Immature natural killer cell (primary cell): ENCODE measurements around the gene NGEF. TPM values are rescaled to one million over a fixed set of nuclear protein-coding genes. Genes with fewer than 3 reads are reported as not detected.
"Not testable (repeated sequence)": the region's sequence is repeated elsewhere in the genome, so short reads cannot be mapped to it uniquely, and the experiment has no call there.

Experiments used
- DNase-seq, 3 donors: peaks; one replicate each; pipeline ENCODE4 v3.0.0; 2022; ENCODE audit warnings: mixed read lengths in 1 of 3
- H3K27ac Mint-ChIP-seq, 6 donors: one replicate each; pipeline ENCODE4 v1.8.0; 2020; ENCODE audit warnings: mixed read lengths in 6 of 6, mild to moderate bottlenecking in 5 of 6, inconsistent platforms in 4 of 6, moderate library complexity in 3 of 6
- H3K27me3 Mint-ChIP-seq, 3 donors: one replicate each; pipeline ENCODE4 v1.8.0; 2020 to 2021; ENCODE audit warnings: low read depth in 3 of 3, mild to moderate bottlenecking in 3 of 3, mixed read lengths in 3 of 3, moderate library complexity in 3 of 3, inconsistent platforms in 1 of 3
- H3K36me3 Mint-ChIP-seq, 3 donors: one replicate each; pipeline ENCODE4 v1.8.0; 2020; ENCODE audit warnings: mixed read lengths in 3 of 3, inconsistent platforms in 2 of 3, mild to moderate bottlenecking in 2 of 3
- H3K4me1 Mint-ChIP-seq, 2 donors: one replicate each; pipeline ENCODE4 v1.8.0; 2020; ENCODE audit warnings: inconsistent platforms in 2 of 2, mild to moderate bottlenecking in 2 of 2, mixed read lengths in 2 of 2, moderate library complexity in 1 of 2
- H3K4me3 Mint-ChIP-seq, 5 donors: one replicate each; pipeline ENCODE4 v1.8.0; 2020; ENCODE audit warnings: mild to moderate bottlenecking in 5 of 5, mixed read lengths in 5 of 5, inconsistent platforms in 3 of 5, moderate library complexity in 3 of 5
- H3K9me3 Mint-ChIP-seq, 6 donors: one replicate each; pipeline ENCODE4 v1.8.0; 2020; ENCODE audit warnings: mild to moderate bottlenecking in 6 of 6, mixed read lengths in 6 of 6, inconsistent platforms in 4 of 6, moderate library complexity in 3 of 6
- polyA plus RNA-seq, 3 donors: library from polyadenylated mRNA; unstranded; fragments of 300-500 nt; fragmentation: Illumina TruSeq; gene quantifications; one replicate each; pipeline ENCODE4 v1.2.3, GENCODE V29; 2021

Gene NGEF
- polyA plus RNA-seq, 3 donors from 2014 or later, result not detected

DNA sequence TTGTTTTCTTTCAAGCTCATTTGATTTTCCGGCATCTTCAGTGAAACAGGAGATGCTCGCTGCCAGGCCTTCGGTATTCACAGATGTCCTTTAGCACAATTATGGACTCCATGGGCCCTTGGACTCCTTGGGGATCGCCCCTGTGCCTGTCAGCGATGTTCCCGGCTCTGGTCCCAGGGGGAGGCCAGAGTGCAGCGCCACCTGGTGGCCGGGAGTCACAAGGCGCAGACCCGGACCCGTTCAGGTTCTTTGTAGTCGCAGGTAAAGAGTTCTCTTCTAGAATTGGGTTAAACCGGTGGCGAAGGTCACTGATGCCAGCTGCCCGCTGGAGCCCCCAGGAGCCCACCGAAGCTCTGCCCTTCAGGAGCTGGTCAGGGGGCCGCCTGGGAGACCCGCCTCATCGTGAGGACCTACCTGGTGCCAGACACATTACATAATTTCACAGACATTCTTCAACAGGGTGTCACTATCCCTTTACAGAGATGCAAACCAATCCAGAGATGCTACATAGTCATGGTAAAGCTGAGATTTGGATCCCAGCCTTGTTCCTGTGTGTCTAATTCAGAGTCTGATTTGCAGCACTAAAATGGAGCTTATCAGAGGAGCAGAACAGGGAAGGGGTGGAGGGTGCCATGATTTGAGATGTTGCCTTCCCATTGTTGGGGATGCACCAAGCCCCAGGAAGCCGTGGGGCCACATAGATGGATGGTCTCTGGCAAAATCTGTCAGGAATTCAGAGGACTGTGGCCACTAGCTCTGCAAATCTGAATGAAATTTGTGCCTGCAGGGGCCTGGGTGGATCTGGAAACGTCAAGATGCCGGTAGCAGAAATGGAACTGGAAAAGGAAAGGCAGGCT is 41.1 kb upstream of the NGEF start:
- Mint-ChIP-seq H3K36me3 (no peaks in the 10 kb centered on the region), H3K27me3 (peaks cover 6 to 11% (median 6%) of the 10 kb centered on the region in 3 donors), H3K27ac (peak overlapping the region in 2 of 6 donors; percentile 36 to 71), H3K4me3 (peak overlapping the region in 2 of 5 donors; percentile 11 to 35), H3K4me1 (peaks cover 34 to 39% of the 10 kb centered on the region in 2 donors), H3K9me3 (no peaks in the 10 kb centered on the region)
- peak; percentile 59 to 66 (median 63) for DNase-seq

DNA sequence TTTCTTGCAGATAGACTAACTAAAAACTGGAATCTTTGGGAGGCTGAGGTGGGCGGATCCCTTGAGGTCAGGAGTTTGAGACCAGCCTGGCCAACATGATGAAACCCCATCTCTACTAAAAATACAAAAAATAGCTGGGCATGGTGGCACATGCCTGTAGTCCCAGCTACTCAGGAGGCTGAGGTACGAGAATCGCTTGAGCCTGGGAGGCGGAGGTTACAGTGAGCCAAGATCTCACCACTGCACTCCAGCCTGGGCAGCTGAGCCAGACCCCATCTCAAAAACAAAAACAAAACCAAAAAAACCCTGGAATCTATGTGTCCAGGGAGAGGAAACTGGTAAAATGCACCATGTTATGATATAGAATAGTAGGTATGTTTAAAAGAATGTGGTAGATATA is 39.5 kb upstream of the NGEF start:
- not testable (repeated sequence) for H3K4me3 Mint-ChIP-seq, H3K27ac Mint-ChIP-seq, H3K9me3 Mint-ChIP-seq, DNase-seq, H3K36me3 Mint-ChIP-seq
- peaks cover 10 to 12% (median 11%) of the 10 kb centered on the region in 3 donors for H3K27me3 Mint-ChIP-seq
- H3K4me1 Mint-ChIP-seq, result peaks cover 34 to 37% of the 10 kb centered on the region in 2 donors

DNA sequence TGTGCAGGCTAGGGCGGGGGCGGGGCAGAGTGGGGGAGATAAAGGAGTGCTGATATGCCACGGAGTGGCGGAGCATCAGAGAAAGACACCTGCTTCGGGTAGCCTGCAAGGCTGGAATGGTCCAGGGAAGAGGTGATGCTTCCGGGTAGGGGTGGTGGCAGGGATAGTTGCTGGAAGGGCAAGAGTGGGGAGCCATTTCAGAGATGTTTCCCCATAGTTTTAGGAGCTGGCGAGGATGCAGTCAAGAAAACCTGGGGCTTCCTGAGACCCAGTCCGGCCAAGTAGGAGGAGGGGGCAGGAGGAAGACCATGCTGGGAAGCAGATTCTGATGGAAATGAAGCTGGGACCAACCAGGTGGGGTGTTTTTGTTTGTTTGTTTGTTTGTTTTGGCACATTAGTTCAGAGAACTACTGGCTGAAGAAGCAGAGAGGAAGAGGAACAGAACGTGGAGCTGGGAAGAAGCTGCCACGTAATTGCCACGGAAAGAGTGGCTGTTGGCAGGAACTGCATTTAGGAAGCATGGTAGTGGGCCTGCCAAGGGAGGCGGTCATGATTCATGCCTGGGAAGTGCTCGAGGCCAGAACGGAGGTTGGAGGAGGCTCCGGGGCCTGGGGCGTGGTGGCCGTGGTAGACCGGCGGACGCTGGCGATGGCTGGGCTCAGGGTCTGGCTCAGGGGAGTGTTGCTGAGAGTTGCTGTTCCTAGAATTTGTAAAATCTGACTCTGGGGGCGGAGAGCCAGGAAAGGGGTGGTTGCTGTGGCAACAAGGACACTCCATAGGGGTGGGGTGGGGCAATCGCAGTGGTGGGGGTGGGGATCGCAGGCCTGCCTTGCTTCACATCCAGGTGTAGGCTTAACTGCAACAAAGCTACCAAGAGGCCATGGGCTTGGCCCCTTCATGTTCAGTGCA is 38.4 kb upstream of the NGEF start:
- Mint-ChIP-seq H3K36me3 (no peaks in the 10 kb centered on the region), H3K27ac (no peak overlapping the region), H3K9me3 (no peaks in the 10 kb centered on the region), H3K4me3 (no peak overlapping the region), H3K27me3 (peaks cover 10 to 12% (median 11%) of the 10 kb centered on the region in 3 donors), H3K4me1 (peaks cover 35 to 37% of the 10 kb centered on the region in 2 donors)
- DNase-seq, result no peak

DNA sequence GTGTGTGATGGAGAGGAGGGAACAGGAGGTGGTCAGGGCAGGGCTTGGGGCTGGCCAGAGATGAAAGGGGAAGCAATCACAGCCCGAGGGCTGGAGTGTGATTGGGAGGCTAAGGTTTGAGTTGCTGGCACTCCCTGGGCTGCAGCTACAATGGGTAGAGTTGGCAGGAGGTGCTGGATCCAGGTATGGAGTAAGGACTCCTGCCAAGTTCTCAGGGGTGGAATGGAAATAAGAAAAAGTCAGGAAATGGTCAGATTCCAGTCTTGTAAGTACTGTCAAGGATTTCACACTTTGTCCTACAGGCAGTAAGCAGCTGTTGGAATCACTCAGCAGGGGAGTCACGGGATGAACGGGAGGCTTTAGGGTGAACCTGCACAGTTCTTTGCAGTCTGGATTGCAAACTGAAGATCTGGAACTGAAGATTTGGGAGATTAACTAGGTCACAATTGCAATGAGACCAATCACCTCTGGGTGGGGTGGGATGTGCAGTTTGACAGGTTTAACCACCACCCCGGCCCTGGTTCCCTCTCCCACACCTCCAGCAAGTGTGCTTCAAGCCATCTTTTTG is 36.2 kb upstream of the NGEF start:
- peak; percentile 36 to 56 (median 44) for DNase-seq
- Mint-ChIP-seq H3K27ac (peak overlapping the region; percentile 2 to 74 (median 60)), H3K27me3 (peaks cover 4 to 10% (median 7%) of the 10 kb centered on the region in 3 donors), H3K4me1 (peaks cover 31 to 33% of the 10 kb centered on the region in 2 donors), H3K4me3 (peak overlapping the region; percentile 2 to 69 (median 45)), H3K36me3 (no peaks in the 10 kb centered on the region), H3K9me3 (no peaks in the 10 kb centered on the region)

DNA sequence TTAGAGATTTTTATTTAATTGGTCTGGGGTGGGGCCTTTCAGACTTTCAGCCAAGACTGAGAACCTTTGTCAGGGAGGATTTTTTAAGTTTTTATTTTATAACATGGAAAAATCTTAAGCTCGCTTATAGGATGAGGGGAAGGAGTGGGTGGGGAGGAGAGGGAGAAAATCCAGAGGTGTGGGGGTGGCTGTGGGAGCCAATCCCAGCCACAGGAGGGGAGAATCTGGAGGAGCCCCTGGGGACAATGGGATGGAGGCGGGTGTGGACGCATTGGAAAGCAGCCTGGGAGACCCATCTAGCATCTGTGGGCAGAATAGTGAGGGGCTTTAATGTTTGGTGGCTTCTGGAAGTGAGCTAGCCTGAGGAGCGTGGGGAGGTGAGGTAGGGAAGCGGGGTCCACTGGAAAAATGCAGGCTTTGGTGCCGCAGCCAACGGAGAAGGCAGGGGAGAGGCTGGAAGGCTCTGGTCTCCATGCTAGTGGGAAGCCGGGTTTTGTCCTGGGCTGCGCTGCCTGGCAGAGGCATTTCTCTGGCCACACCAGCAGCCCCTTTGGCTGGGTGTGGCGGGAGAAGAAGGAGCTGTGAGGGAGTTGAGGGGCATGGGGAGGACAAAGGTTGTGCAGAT is 35.6 kb upstream of the NGEF start:
- Mint-ChIP-seq H3K9me3 (no peaks in the 10 kb centered on the region), H3K27me3 (peaks cover 2 to 8% (median 7%) of the 10 kb centered on the region in 3 donors), H3K27ac (peak overlapping the region in 4 of 6 donors; percentile 13 to 74 (median 60)), H3K36me3 (no peaks in the 10 kb centered on the region), H3K4me3 (peak overlapping the region in 3 of 5 donors; percentile 45 to 69 (median 50)), H3K4me1 (peaks cover 25 to 27% of the 10 kb centered on the region in 2 donors)
- DNase-seq, result no peak

DNA sequence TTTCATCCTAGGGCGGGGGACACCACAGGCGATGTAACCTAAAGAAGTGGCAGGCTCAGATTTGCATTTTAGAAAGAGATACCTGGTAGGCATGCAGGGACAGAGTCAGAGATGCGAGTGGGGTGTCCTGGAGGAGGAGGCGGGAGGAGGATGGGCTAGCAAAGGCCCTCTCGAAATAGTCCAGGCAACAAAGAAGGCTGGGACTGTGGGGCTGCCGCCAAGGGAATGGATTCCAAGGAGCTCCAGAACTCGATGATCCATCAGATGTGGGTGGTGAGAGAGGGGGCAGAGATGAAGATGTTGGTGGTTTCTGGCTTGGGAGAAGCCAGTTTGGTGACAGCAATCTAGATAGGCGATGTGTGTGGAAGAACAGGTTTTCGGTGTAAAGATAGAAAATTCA is 34.6 kb upstream of the NGEF start:
- H3K4me3 Mint-ChIP-seq, result no peak overlapping the region
- peak overlapping the region in 3 of 6 donors; percentile 27 to 55 (median 27) for H3K27ac Mint-ChIP-seq
- peaks cover 22 to 24% of the 10 kb centered on the region in 2 donors for H3K4me1 Mint-ChIP-seq
- H3K27me3 Mint-ChIP-seq, result peaks cover 1 to 8% (median 7%) of the 10 kb centered on the region in 3 donors
- no peaks in the 10 kb centered on the region for H3K36me3 Mint-ChIP-seq
- DNase-seq, result no peak
- H3K9me3 Mint-ChIP-seq, result no peaks in the 10 kb centered on the region

DNA sequence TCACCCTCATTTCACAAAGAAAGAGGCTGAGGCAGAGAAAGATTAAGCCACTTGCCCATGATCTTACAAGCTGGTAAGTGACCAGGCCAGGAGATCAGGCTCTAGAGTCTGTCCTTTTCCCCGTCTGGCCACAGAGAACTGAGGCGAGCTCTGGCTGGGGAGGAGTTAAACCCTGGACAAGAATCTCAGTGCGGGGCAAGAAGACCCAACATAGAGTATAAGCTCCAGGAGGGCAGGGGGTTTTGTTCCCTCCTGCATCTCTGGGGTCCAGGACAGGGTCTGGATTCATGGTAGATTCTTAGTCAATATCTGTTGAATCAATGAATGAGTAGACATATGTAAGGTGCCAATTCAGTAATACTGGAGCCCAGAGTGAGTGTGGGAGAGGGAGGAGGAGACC is 34.1 kb upstream of the NGEF start:
- H3K27me3 Mint-ChIP-seq, result peaks cover 1 to 8% (median 7%) of the 10 kb centered on the region in 3 donors
- H3K4me3 Mint-ChIP-seq, result no peak overlapping the region
- H3K27ac Mint-ChIP-seq, result peak overlapping the region in 2 of 6 donors; percentile 27
- no peaks in the 10 kb centered on the region for H3K36me3 Mint-ChIP-seq
- no peaks in the 10 kb centered on the region for H3K9me3 Mint-ChIP-seq
- peaks cover 20 to 24% of the 10 kb centered on the region in 2 donors for H3K4me1 Mint-ChIP-seq
- no peak for DNase-seq

DNA sequence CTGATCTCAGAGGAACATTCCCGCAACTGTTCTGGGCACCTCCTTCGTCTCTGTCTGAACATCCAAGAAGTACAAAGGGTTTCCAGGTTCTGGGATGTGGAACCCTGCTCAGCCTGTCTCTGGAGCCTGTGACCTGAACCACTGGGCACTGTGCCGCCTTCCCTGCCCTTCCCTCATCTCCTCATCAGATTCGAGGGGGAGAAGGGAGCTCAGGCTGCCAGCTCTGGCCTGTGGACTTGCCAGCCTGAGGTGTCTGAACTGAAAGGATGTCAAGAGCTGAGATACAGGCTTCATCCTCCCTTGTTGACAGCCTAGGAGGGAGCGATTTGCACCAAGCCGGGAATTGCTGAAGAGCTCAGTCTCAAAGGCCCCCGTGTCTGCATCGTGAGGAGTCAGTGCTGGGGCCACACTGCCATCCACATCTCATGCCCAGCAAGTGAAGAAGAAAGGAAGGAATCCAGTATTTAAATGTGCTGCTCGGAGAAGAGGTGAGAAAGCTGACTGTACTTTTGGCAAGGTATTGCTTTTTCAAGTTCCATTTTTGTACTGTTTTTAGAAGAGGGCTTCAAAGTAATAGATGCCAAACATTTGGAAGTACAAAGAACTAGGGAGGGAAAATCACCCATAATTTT is 32.0 kb upstream of the NGEF start:
- Mint-ChIP-seq H3K4me3 (no peak overlapping the region), H3K4me1 (peaks cover 17 to 24% of the 10 kb centered on the region in 2 donors), H3K27ac (no peak overlapping the region)

DNA sequence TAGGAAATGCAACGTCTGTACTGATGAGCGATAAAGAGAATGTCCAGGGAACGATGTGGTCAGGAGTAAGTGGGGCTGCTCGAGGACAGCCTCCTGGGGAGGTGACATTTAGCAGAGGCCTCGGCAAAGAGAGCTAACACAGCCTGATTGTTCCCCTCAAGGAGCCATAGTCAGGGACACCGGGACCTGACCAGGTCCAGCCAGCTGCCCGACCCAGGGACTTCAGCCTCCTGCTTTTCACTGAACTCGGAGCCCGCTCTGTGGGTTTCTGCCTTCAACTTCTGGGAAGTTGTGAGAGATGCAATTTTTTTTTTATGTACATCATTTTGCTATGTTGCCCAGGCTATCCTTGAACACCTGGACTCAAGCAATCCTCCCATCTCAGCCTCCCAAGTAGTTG is 29.5 kb upstream of the NGEF start:
- Mint-ChIP-seq H3K27me3 (peaks cover 0 to 2% (median 2%) of the 10 kb centered on the region in 3 donors), H3K4me3 (no peak overlapping the region), H3K4me1 (peaks cover 0 to 2% of the 10 kb centered on the region in 2 donors), H3K27ac (no peak overlapping the region), H3K36me3 (peaks cover 0 to 3% (median 0%) of the 10 kb centered on the region in 3 donors), H3K9me3 (no peaks in the 10 kb centered on the region)
- no peak for DNase-seq

More for the DNA sequence above, 32.0 kb upstream of the NGEF start:
- peaks cover 2 to 9% (median 7%) of the 10 kb centered on the region in 3 donors for H3K27me3 Mint-ChIP-seq
- no peak for DNase-seq
- H3K9me3 Mint-ChIP-seq, result no peaks in the 10 kb centered on the region
- no peaks in the 10 kb centered on the region for H3K36me3 Mint-ChIP-seq

DNA sequence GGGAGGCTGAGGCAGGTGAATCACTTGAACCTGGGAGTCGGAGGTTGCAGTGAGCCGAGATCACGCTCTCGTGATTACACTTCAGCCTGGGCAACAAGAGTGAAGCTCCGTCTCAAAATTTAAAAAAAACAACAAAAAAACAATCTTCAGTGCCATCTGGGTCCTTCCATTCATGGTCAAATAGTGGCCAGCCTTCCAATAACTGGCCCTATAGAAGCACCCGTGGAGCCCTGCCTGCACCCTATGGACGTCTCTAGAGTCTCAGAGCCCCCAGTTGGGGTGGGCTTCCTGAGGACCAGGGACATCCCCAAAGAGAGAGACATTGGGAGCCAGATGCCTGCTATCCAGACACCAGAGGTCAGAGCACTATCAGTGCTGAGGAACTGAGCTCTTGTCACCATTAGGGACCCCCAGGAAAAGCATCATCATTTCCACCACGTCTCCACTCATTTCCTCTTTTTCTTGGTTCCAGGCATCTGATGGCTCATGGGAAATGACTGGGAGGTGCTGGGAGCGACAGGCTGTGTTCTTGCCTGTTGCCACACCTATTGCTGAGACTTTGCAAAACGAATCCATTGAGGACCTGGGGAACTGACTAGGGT is 28.8 kb upstream of the NGEF start:
- no peaks in the 10 kb centered on the region for H3K9me3 Mint-ChIP-seq
- H3K4me3 Mint-ChIP-seq, result no peak overlapping the region
- H3K27me3 Mint-ChIP-seq, result peaks cover 0 to 2% (median 2%) of the 10 kb centered on the region in 3 donors
- no peak for DNase-seq
- H3K36me3 Mint-ChIP-seq, result peaks cover 0 to 3% (median 0%) of the 10 kb centered on the region in 3 donors
- no peak overlapping the region for H3K27ac Mint-ChIP-seq
- H3K4me1 Mint-ChIP-seq, result no peaks in the 10 kb centered on the region

DNA sequence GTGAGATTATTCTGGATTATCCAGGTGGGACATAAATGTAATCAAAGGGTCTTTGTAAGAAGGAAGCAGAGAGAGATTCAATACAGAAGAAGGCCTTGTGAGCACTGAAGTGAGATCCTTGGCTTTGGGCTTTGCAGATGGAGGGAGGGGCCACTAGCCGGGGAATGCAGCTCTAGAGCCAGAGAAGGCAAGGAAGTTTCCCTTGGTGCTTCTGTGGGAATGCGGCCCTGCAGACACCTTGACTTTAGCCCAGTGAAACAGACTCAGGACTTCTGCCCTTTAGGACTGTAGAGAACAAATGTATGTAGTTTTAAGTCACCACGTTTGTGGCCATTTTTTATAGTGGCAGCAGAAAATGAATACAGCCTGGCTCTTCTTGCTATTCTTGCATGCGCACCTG is 27.5 kb upstream of the NGEF start:
- Mint-ChIP-seq H3K4me3 (no peak overlapping the region), H3K4me1 (no peaks in the 10 kb centered on the region), H3K27ac (no peak overlapping the region), H3K36me3 (peaks cover 0 to 3% (median 0%) of the 10 kb centered on the region in 3 donors), H3K27me3 (peaks cover 0 to 2% (median 2%) of the 10 kb centered on the region in 3 donors), H3K9me3 (no peaks in the 10 kb centered on the region)
- no peak for DNase-seq

DNA sequence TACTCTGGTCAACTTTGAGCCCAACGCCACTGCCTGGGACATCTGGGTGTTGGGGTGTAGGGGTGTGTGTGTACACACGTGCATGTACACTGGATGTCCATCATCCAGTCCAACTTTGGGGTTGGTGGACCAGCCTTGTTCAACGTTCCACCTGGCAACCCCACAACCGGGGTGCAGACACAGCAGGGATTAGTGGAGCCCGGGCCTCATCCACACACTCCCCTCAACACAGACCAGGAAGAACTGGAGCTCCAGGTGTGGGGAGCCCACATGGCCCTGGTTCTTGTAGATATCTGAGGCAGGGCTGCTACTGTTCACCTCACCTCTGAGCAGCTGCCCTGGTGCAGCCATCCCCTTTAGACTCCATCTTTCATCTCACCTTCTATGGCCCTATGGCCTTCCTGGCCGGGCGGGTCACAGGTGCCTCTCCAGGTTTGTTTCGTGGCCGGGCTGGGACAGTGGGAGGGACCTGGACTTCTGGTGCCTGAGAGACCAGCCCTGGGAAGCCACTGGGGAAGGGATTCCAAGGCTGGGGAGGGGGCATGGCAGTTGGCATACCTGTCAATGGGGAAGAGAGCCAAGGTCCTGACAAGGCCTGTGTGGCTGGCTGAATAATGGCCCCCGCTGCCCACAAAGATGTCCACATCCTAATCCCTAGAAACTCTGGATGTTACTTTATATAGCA is 26.9 kb upstream of the NGEF start:
- H3K27me3 Mint-ChIP-seq, result peaks cover 0 to 2% (median 2%) of the 10 kb centered on the region in 3 donors
- H3K36me3 Mint-ChIP-seq, result peaks cover 0 to 3% (median 0%) of the 10 kb centered on the region in 3 donors
- H3K27ac Mint-ChIP-seq, result no peak overlapping the region
- no peak overlapping the region for H3K4me3 Mint-ChIP-seq
- no peak for DNase-seq
- no peaks in the 10 kb centered on the region for H3K9me3 Mint-ChIP-seq
- no peaks in the 10 kb centered on the region for H3K4me1 Mint-ChIP-seq
